ENCODE measurements around the gene FAHD2A.
"Not testable (repeated sequence)": the region's sequence is repeated elsewhere in the genome, so short reads cannot be mapped to it uniquely, and the experiment has no call there.

Gene FAHD2A

GRCh38 chr2:95389245-95390119, 13.0 kb upstream of the FAHD2A start:
- peak; percentile 49 for DNase-seq (ENCODE audit: low spot score)

GRCh38 chr2:95390272-95390880, 12.1 kb upstream of the FAHD2A start:
- DNase-seq (ENCODE audit: low spot score), result no peak

- no peak for DNase-seq (ENCODE audit: low spot score)
Measured at GRCh38 chr2:95390881-95391321, 11.6 kb upstream of the FAHD2A start.

- no peak for DNase-seq (ENCODE audit: low spot score)
Measured at GRCh38 chr2:95391641-95392310, 10.7 kb upstream of the FAHD2A start.

- no peak for DNase-seq (ENCODE audit: low spot score)
Measured at GRCh38 chr2:95392320-95392719, 10.2 kb upstream of the FAHD2A start.

GRCh38 chr2:95392730-95393455, 9.6 kb upstream of the FAHD2A start:
- no peak for DNase-seq (ENCODE audit: low spot score)

- no peak for DNase-seq (ENCODE audit: low spot score)
Measured at GRCh38 chr2:95393901-95394300, 8.6 kb upstream of the FAHD2A start.

GRCh38 chr2:95399061-95399460, 3.4 kb upstream of the FAHD2A start:
- DNase-seq (ENCODE audit: low spot score), result no peak

GRCh38 chr2:95401480-95401879, 1.0 kb upstream of the FAHD2A start:
- no peak for DNase-seq (ENCODE audit: low spot score)

GRCh38 chr2:95402004-95402369, 521 bp upstream of the FAHD2A start:
- not testable (repeated sequence) for DNase-seq (ENCODE audit: low spot score)

GRCh38 chr2:95403204-95403721, 755 bp downstream of the FAHD2A start:
- peak; percentile 48 for DNase-seq (ENCODE audit: low spot score)

- not testable (repeated sequence) for DNase-seq (ENCODE audit: low spot score)
Measured at GRCh38 chr2:95403824-95404223, 1.3 kb downstream of the FAHD2A start.

- DNase-seq (ENCODE audit: low spot score), result not testable (repeated sequence)
Measured at GRCh38 chr2:95404676-95405075, 2.2 kb downstream of the FAHD2A start.

- not testable (repeated sequence) for DNase-seq (ENCODE audit: low spot score)
Measured at GRCh38 chr2:95411239-95411638, 8.7 kb downstream of the FAHD2A start.

- DNase-seq (ENCODE audit: low spot score), result peak; percentile 56
Measured at GRCh38 chr2:95414015-95414594, 11.6 kb downstream of the FAHD2A start.

GRCh38 chr2:95415138-95415537, 12.6 kb downstream of the FAHD2A start:
- DNase-seq (ENCODE audit: low spot score), result not testable (repeated sequence)

GRCh38 chr2:95415561-95415960, 13.1 kb downstream of the FAHD2A start:
- DNase-seq (ENCODE audit: low spot score), result not testable (repeated sequence)

GRCh38 chr2:95427196-95427867, 24.8 kb downstream of the FAHD2A start:
- DNase-seq (ENCODE audit: low spot score), result not testable (repeated sequence)

- not testable (repeated sequence) for DNase-seq (ENCODE audit: low spot score)
Measured at GRCh38 chr2:95429748-95430467, 27.4 kb downstream of the FAHD2A start.

GRCh38 chr2:95433373-95433772, 30.9 kb downstream of the FAHD2A start:
- DNase-seq (ENCODE audit: low spot score), result not testable (repeated sequence)

All from SK-N-DZ (cell line).